Astrocyte (in vitro differentiated cells and primary cell): ENCODE measurements around the gene AK5. TPM values are rescaled to one million over a fixed set of nuclear protein-coding genes. Genes with fewer than 3 reads are reported as not detected.
A peak's percentile ranks its signal among the peaks of the same experiment; 100 is the strongest.
"Not testable (repeated sequence)": the region's sequence is repeated elsewhere in the genome, so short reads cannot be mapped to it uniquely, and the experiment has no call there.

ENCODE experiments used
- DNase-seq: peaks from one replicate; pipeline ENCODE4 v3.0.0-alpha.2; 2010; ENCODE audit warnings: low read depth
- FAIRE-seq: peaks from 2 replicates; lab custom pipeline; 2011; peaks lifted over from hg19 to GRCh38; lab: Jason Lieb, UNC
- H2AFZ ChIP-seq: 2 replicates; pipeline ENCODE4 v1.6.0; 2012; ENCODE audit warnings: low read depth, low read length, inconsistent platforms
- H3K27ac ChIP-seq: 2 replicates; pipeline ENCODE4 v1.5.1; 2011; ENCODE audit warnings: low read depth, low read length, inconsistent platforms
- H3K27me3 ChIP-seq: 2 replicates; pipeline ENCODE4 v1.6.0; 2011; ENCODE audit warnings: low read length, inconsistent platforms; ENCODE audit not compliant: insufficient read depth
- H3K36me3 ChIP-seq: 2 replicates; pipeline ENCODE4 v1.5.1; 2011; ENCODE audit warnings: low read length, inconsistent platforms; ENCODE audit not compliant: insufficient read depth
- H3K4me1 ChIP-seq: 2 replicates; pipeline ENCODE4 v1.5.1; 2011; ENCODE audit warnings: low read length, inconsistent platforms; ENCODE audit not compliant: insufficient read depth
- H3K4me2 ChIP-seq: 2 replicates; pipeline ENCODE4 v1.6.0; 2012; ENCODE audit warnings: low read length, inconsistent platforms
- H3K4me3 ChIP-seq: 2 replicates; pipeline ENCODE4 v1.5.1; 2011; ENCODE audit warnings: low read depth, mild to moderate bottlenecking, low read length, inconsistent platforms; ENCODE audit not compliant: insufficient read depth
- H3K79me2 ChIP-seq: 2 replicates; pipeline ENCODE4 v1.6.0; 2012; ENCODE audit warnings: mild to moderate bottlenecking, low read length, inconsistent platforms; ENCODE audit not compliant: insufficient read depth
- H3K9ac ChIP-seq: 2 replicates; pipeline ENCODE4 v1.6.0; 2012; ENCODE audit warnings: mild to moderate bottlenecking, low read length, inconsistent platforms
- H3K9me3 ChIP-seq: 2 replicates; pipeline ENCODE4 v1.5.1; 2012; ENCODE audit warnings: low read depth, mild to moderate bottlenecking, low read length, inconsistent platforms; ENCODE audit not compliant: insufficient read depth
- H4K20me1 ChIP-seq: 2 replicates; pipeline ENCODE4 v1.6.0; 2012; ENCODE audit warnings: low read length, inconsistent platforms; ENCODE audit not compliant: insufficient read depth
- H3K27ac Mint-ChIP-seq: one replicate; pipeline ENCODE4 v1.8.0; 2021; ENCODE audit warnings: mild to moderate bottlenecking, mixed read lengths; ENCODE audit not compliant: unreplicated experiment
- H3K27me3 Mint-ChIP-seq: one replicate; pipeline ENCODE4 v1.8.0; 2021; ENCODE audit warnings: low read depth, mixed read lengths; ENCODE audit not compliant: unreplicated experiment
- H3K36me3 Mint-ChIP-seq: one replicate; pipeline ENCODE4 v1.8.0; 2021; ENCODE audit warnings: low read depth, mixed read lengths; ENCODE audit not compliant: unreplicated experiment
- H3K4me1 Mint-ChIP-seq: one replicate; pipeline ENCODE4 v1.8.0; 2021; ENCODE audit warnings: low read depth, mixed read lengths; ENCODE audit not compliant: unreplicated experiment
- H3K4me3 Mint-ChIP-seq: one replicate; pipeline ENCODE4 v1.8.0; 2021; ENCODE audit warnings: mild to moderate bottlenecking, moderate library complexity, mixed read lengths; ENCODE audit not compliant: unreplicated experiment
- H3K9me3 Mint-ChIP-seq: one replicate; pipeline ENCODE4 v1.8.0; 2021; ENCODE audit warnings: mild to moderate bottlenecking, mixed read lengths; ENCODE audit not compliant: unreplicated experiment
- CTCF ChIP-seq: IDR thresholded peaks from 2 replicates; pipeline ENCODE4 v1.5.1; 2011; ENCODE audit warnings: low read depth, mild to moderate bottlenecking, inconsistent platforms, low read length, moderate library complexity; ENCODE audit not compliant: insufficient read depth
- EZH2 ChIP-seq: IDR thresholded peaks from 2 replicates; pipeline ENCODE4 v1.6.1; 2012; ENCODE audit warnings: mild to moderate bottlenecking, low read length, inconsistent platforms; ENCODE audit not compliant: insufficient read depth
- total RNA-seq: library from RNA; stranded (reverse); gene quantifications from 2 replicates; pipeline ENCODE4 v1.2.1, GENCODE V29; 2021

AK5 gene
- total RNA-seq, 1 donor from 2014 or later: 4.4 TPM

DNA sequence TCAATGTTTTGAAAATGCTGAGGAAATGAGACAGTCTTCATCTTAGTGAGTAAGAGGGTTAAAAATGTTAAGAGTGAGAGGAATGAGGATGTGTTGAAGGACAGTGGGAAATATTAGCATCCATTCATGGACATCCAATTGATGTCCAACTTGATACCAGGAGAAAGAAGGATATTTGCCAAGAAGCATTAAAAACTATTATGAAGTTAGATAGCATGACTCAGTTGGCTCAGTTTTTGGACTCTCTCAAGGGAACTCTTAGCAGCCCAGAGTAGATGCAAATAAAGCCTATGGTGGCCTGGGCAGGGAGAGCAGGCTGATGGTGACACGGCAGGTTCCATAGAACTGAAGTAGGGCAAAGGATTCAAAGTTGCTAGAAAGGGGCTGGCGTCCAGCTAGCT lies 229.6 kb downstream of the AK5 start:
- TF ChIP-seq CTCF (no peak), EZH2 (no peak)
- H3K4me1 Mint-ChIP-seq: peaks cover 25% of the 10 kb centered on the region

DNA sequence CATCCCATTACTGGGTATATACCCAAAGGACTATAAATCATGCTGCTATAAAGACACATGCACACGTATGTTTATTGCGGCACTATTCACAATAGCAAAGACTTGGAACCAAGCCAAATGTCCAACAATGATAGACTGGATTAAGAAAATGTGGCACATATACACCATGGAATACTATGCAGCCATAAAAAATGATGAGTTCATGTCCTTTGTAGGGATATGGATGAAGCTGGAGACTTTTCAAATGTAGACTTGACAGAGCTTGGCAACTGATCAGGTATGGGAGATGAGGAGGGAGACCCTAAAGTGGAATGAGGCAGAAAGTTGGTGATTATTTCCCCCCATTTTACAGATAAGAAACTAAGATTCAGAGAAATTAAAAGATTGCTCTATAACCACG lies 230.8 kb downstream of the AK5 start:
- not testable (repeated sequence) for H3K4me2 ChIP-seq, H3K9me3 Mint-ChIP-seq, H3K27me3 ChIP-seq, H3K4me3 ChIP-seq, H3K4me3 Mint-ChIP-seq, H3K36me3 ChIP-seq, FAIRE-seq, H4K20me1 ChIP-seq, H3K27ac Mint-ChIP-seq, H3K27ac ChIP-seq, H3K27me3 Mint-ChIP-seq, DNase-seq, H3K36me3 Mint-ChIP-seq, H3K9me3 ChIP-seq, H2AFZ ChIP-seq, H3K9ac ChIP-seq, H3K79me2 ChIP-seq
- peaks cover 25% of the 10 kb centered on the region for H3K4me1 Mint-ChIP-seq
- peaks cover 33% of the 10 kb centered on the region for H3K4me1 ChIP-seq

More for the DNA sequence above, 229.6 kb downstream of the AK5 start:
- H3K27ac Mint-ChIP-seq: no peak overlapping the region
- no peaks in the 10 kb centered on the region for H3K36me3 Mint-ChIP-seq
- FAIRE-seq (peak; percentile 97), DNase-seq (peak; percentile 86)
- H4K20me1 ChIP-seq: no peaks in the 10 kb centered on the region
- no peaks in the 10 kb centered on the region for H3K36me3 ChIP-seq
- H3K9me3 ChIP-seq: no peaks in the 10 kb centered on the region
- H3K9me3 Mint-ChIP-seq: peaks cover 5% of the 10 kb centered on the region
- peak overlapping the region; percentile 46 for H3K4me2 ChIP-seq
- peak overlapping the region; percentile 22 for H2AFZ ChIP-seq
- peak overlapping the region; percentile 12 for H3K9ac ChIP-seq
- H3K4me3 Mint-ChIP-seq: no peak overlapping the region
- no peaks in the 10 kb centered on the region for H3K27me3 Mint-ChIP-seq
- peaks cover 33% of the 10 kb centered on the region for H3K4me1 ChIP-seq
- H3K79me2 ChIP-seq: no peaks in the 10 kb centered on the region
- no peaks in the 10 kb centered on the region for H3K27me3 ChIP-seq
- H3K4me3 ChIP-seq: no peak overlapping the region
- H3K27ac ChIP-seq: peak overlapping the region; percentile 77

- Histone ChIP-seq H3K27ac (peak overlapping the region; percentile 89), H3K4me1 (peaks cover 33% of the 10 kb centered on the region), H3K27me3 (no peaks in the 10 kb centered on the region), H2AFZ (peak overlapping the region; percentile 35), H3K9ac (peak overlapping the region; percentile 71), H4K20me1 (no peaks in the 10 kb centered on the region), H3K9me3 (no peaks in the 10 kb centered on the region), H3K79me2 (no peaks in the 10 kb centered on the region), H3K4me3 (no peak overlapping the region), H3K36me3 (no peaks in the 10 kb centered on the region), H3K4me2 (peak overlapping the region; percentile 73)
- Mint-ChIP-seq H3K4me3 (peak overlapping the region; percentile 21), H3K36me3 (no peaks in the 10 kb centered on the region), H3K9me3 (peaks cover 11% of the 10 kb centered on the region), H3K27ac (peak overlapping the region; percentile 95), H3K4me1 (peaks cover 25% of the 10 kb centered on the region), H3K27me3 (no peaks in the 10 kb centered on the region)
- peak; percentile 87 for DNase-seq
- TF ChIP-seq EZH2: no peak
- no peak for TF ChIP-seq CTCF
- FAIRE-seq: peak; percentile 78
Measured at GRCh38 chr1:77513839-77514763, 232.3 kb downstream of the AK5 start.
